HL-60 (cell line): ENCODE results near the gene WDR31.

Source experiments
- DNase-seq, 2 experiments: peaks; one replicate each; pipeline ENCODE4 v3.0.0-alpha.2; 2010 to 2020; ENCODE audit warnings: low read depth in 1 of 2, low spot score in 1 of 2
- H3K27ac ChIP-seq: fragments of 250-450 bp; sonication (Bioruptor Pico); replicated peaks from 2 replicates; pipeline ENCODE4 v1.5.1; 2020; ENCODE audit warnings: mild to moderate bottlenecking, moderate library complexity
- H3K27me3 ChIP-seq: fragments of 250-450 bp; sonication (Bioruptor Pico); 2 replicates; pipeline ENCODE4 v1.5.1; 2021; ENCODE audit warnings: mild to moderate bottlenecking, moderate library complexity; ENCODE audit not compliant: insufficient read depth, poor library complexity, severe bottlenecking
- H3K4me3 ChIP-seq: replicated peaks from 2 replicates; pipeline ENCODE4 v1.5.1; 2011; ENCODE audit warnings: mild to moderate bottlenecking, control low read depth, low read length; ENCODE audit not compliant: insufficient read depth
- GABPA ChIP-seq: IDR thresholded peaks from 2 replicates; pipeline ENCODE4 v1.6.1; 2012; ENCODE audit warnings: low read depth
- POLR2AphosphoS5 ChIP-seq: IDR thresholded peaks from 2 replicates; pipeline ENCODE4 v1.6.1; 2012; ENCODE audit warnings: low read depth
- SPI1 ChIP-seq: IDR thresholded peaks from 2 replicates; pipeline ENCODE4 v1.6.1; 2012; ENCODE audit warnings: low read depth, mild to moderate bottlenecking, borderline replicate concordance
- TF ChIP-seq, protein P1 (sequence below): IDR thresholded peaks from one replicate; pipeline ENCODE4 v1.5.1; 2011; ENCODE audit warnings: low read length, control low read depth, inconsistent platforms; ENCODE audit not compliant: insufficient read depth
- TF ChIP-seq, protein P2 (sequence below): IDR thresholded peaks from 2 replicates; pipeline ENCODE4 v1.6.1; 2012; ENCODE audit warnings: low read depth; ENCODE audit not compliant: insufficient replicate concordance

The WDR31 gene

DNA sequence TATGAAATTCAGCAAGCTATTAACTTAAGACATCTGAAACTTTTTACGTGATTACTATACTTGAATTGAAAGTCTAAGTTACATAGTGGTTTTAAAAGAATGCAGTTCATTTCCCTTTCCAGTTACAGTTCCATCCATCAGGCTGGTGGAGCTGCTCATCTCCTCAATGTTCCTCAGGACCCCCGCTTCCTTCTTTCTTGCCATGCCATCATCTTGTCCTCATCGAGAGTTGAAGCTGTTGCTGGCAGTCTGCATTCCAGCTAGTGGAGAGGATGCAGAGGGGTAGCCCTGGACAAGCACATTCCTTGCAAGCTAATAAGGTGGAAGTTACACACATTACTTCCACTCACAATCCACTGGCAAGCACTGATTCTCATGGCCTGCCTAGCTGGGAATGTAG is 28.1 kb downstream of the WDR31 start:
- no peak for DNase-seq
- no peak for TF ChIP-seq POLR2AphosphoS5
- TF ChIP-seq GABPA = no peak
- no peak for TF ChIP-seq SPI1
- TF ChIP-seq, protein P1, sequence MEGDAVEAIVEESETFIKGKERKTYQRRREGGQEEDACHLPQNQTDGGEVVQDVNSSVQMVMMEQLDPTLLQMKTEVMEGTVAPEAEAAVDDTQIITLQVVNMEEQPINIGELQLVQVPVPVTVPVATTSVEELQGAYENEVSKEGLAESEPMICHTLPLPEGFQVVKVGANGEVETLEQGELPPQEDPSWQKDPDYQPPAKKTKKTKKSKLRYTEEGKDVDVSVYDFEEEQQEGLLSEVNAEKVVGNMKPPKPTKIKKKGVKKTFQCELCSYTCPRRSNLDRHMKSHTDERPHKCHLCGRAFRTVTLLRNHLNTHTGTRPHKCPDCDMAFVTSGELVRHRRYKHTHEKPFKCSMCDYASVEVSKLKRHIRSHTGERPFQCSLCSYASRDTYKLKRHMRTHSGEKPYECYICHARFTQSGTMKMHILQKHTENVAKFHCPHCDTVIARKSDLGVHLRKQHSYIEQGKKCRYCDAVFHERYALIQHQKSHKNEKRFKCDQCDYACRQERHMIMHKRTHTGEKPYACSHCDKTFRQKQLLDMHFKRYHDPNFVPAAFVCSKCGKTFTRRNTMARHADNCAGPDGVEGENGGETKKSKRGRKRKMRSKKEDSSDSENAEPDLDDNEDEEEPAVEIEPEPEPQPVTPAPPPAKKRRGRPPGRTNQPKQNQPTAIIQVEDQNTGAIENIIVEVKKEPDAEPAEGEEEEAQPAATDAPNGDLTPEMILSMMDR = no peak
- TF ChIP-seq, protein P2, sequence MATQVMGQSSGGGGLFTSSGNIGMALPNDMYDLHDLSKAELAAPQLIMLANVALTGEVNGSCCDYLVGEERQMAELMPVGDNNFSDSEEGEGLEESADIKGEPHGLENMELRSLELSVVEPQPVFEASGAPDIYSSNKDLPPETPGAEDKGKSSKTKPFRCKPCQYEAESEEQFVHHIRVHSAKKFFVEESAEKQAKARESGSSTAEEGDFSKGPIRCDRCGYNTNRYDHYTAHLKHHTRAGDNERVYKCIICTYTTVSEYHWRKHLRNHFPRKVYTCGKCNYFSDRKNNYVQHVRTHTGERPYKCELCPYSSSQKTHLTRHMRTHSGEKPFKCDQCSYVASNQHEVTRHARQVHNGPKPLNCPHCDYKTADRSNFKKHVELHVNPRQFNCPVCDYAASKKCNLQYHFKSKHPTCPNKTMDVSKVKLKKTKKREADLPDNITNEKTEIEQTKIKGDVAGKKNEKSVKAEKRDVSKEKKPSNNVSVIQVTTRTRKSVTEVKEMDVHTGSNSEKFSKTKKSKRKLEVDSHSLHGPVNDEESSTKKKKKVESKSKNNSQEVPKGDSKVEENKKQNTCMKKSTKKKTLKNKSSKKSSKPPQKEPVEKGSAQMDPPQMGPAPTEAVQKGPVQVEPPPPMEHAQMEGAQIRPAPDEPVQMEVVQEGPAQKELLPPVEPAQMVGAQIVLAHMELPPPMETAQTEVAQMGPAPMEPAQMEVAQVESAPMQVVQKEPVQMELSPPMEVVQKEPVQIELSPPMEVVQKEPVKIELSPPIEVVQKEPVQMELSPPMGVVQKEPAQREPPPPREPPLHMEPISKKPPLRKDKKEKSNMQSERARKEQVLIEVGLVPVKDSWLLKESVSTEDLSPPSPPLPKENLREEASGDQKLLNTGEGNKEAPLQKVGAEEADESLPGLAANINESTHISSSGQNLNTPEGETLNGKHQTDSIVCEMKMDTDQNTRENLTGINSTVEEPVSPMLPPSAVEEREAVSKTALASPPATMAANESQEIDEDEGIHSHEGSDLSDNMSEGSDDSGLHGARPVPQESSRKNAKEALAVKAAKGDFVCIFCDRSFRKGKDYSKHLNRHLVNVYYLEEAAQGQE = no peak
- Histone ChIP-seq H3K4me3 (no peak overlapping the region), H3K27me3 (no peaks in the 10 kb centered on the region), H3K27ac (no peak overlapping the region)

DNA sequence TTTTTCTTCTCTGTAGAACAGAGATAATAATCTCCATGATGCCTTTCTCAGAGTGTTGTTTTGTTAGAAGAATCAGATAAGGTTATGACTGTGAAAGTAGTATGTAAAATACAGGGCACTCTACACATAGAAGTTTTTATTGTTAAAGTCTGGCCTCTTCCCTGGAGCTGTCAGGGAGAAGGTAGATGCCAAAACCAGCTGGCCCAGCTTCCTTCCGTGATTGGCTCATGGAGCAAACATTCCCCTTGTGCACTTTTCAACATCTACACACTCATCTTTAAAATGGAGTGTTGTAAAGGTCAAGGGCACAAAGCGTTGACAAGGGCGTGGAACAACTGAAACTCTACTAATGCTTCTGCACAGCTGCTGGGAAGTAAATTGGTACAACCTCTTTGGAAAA is 29.5 kb downstream of the WDR31 start:
- Histone ChIP-seq H3K27ac (no peak overlapping the region), H3K27me3 (no peaks in the 10 kb centered on the region), H3K4me3 (no peak overlapping the region)
- no peak for DNase-seq
- TF ChIP-seq, protein P1 = no peak

DNA sequence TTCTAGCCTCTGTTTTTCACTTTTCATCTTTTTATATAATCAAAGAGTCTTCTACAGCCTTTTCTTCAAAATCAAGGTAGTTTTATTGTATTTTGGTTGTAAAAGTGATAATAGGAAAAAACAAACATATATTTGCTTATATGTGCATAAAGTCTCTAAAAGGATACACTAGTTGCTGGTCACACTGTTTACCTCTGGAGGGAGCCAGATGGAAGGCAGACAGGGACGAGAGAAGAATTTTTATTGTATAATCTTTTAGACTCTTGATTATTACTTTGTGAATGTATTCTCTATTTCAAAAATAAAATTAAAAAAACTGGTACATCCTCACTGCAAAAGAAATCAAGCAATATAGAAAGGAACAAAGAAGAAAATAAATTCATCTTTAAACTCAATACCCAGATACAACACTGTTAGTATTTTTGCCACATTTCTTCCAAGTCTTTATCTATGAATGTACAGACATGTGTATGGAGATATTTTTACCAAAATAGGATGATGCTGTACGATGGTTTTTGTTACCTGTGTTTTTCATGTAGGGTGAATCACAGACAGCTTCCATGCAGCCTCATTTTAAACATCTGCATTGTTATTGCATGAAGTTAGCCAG is 30.8 kb downstream of the WDR31 start:
- Histone ChIP-seq H3K27ac (no peak overlapping the region), H3K27me3 (no peaks in the 10 kb centered on the region), H3K4me3 (no peak overlapping the region)
- DNase-seq = peak in 1 of 2 experiments; percentile 45
- TF ChIP-seq SPI1 = no peak
- TF ChIP-seq, protein P1 = peak; percentile 59

DNA sequence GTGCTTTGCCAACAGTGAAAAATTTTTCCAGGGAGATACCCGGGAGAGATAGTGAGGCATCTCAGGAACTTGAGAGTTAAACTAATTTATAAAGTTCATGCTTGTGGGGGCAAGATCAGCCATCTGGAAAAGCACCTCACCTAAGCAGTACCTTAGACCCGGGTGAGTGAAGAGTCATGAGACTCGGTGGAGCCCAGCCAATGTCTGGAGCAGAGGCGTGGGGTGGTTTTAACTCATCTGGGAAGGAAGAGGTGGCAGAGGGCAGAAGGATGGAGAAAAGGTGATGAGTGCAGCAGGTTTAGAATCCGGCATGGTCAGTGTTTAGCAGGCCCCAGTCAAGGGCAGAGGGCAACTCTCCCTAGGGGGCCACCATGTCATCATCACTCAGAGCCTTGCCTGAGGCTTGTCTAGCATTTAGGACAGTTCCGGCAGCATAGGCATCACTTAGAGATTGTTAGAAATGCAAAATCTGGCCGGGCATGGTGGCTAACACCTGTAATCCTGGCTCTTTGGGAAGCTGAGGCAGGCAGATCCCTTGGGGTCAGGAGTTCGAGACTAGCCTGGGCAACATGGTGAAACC is 32.6 kb downstream of the WDR31 start:
- no peaks in the 10 kb centered on the region for H3K27me3 ChIP-seq
- no peak overlapping the region for H3K4me3 ChIP-seq
- TF ChIP-seq SPI1 = no peak
- TF ChIP-seq, protein P2 = no peak
- TF ChIP-seq GABPA = no peak
- TF ChIP-seq, protein P1 = no peak
- no peak for TF ChIP-seq POLR2AphosphoS5
- DNase-seq = no peak
- no peak overlapping the region for H3K27ac ChIP-seq
